GM10248 (cell line): Measurements from ENCODE around the gene SP7.
"Not testable (repeated sequence)": the region's sequence is repeated elsewhere in the genome, so short reads cannot be mapped to it uniquely, and the experiment has no call there.

ENCODE experiments used
- CTCF ChIA-PET: fragments of 300-600 bp; sonication (Branson Sonifier 250); formaldehyde crosslinking; extraction: SDS; loops from one replicate; lab custom pipeline; 2021; ENCODE audit warnings: antibody characterized with exemption; lab: Yijun Ruan, JAX
- POLR2A ChIA-PET: fragments of 350-650 bp; sonication (Branson Sonifier 250); formaldehyde crosslinking; extraction: SDS; loops from one replicate; lab custom pipeline; 2020; ENCODE audit warnings: antibody characterized with exemption; lab: Yijun Ruan, JAX
- DNase-seq: peaks from one replicate; pipeline ENCODE4 v3.0.0; 2012; ENCODE audit errors: extremely low spot score
- CTCF ChIP-seq: IDR thresholded peaks from 2 replicates; pipeline ENCODE4 v1.5.1; 2012; ENCODE audit warnings: mild to moderate bottlenecking, low read depth; ENCODE audit errors: extremely low read depth, missing control alignments, control extremely low read depth

SP7 gene

GRCh38 chr12:53379389-53380103 is 43.4 kb upstream of the SP7 start:
- peak; percentile 88 for DNase-seq
- ChIA-PET CTCF (interaction anchor here (0.9 to 5.4 kb wide), 10 partner anchors 11 to 164 kb away, joined by 3 to 30 read pairs (median 5); partner anchors contain the start of gene AAAS), POLR2A (interaction anchor here (0.5 to 1.1 kb wide), 10 partner anchors 9 to 979 kb away, joined by 3 to 7 read pairs (median 4); partner anchors contain the start of genes AAAS, CISTR and TARBP2)
- TF ChIP-seq CTCF = no peak

- ChIA-PET POLR2A (interaction anchor here (0.5 to 1.1 kb wide), 7 partner anchors 10 to 287 kb away, joined by 3 to 7 read pairs (median 4); partner anchors contain the start of genes AAAS and TARBP2), CTCF (interaction anchor here (1.0 to 5.4 kb wide), 8 partner anchors 26 to 165 kb away, joined by 3 to 30 read pairs (median 10); partner anchors contain the start of gene AAAS)
- DNase-seq = no peak
- TF ChIP-seq CTCF = no peak
These were observed 42.7 kb upstream of the SP7 start for GRCh38 chr12:53378724-53379388.

- TF ChIP-seq CTCF = no peak
- CTCF ChIA-PET = interaction anchor here (2.5 to 5.4 kb wide), 4 partner anchors 26 to 57 kb away, joined by 15 to 30 read pairs (median 22); partner anchors contain the start of gene AAAS
- POLR2A ChIA-PET = interaction anchor here (0.5 kb wide), 1 partner anchor 288 kb away, joined by 3 read pairs; no protein-coding TSS in a partner anchor
- no peak for DNase-seq
These were observed 42.1 kb upstream of the SP7 start for GRCh38 chr12:53378222-53378621.

- no peak for TF ChIP-seq CTCF
- DNase-seq = no peak
- ChIA-PET CTCF (interaction anchor here (3.1 to 5.4 kb wide), 3 partner anchors 24 to 44 kb away, joined by 15 to 30 read pairs (median 27); no protein-coding TSS in a partner anchor), POLR2A (no interaction called here)
These were observed 40.6 kb upstream of the SP7 start for GRCh38 chr12:53376747-53377146.

GRCh38 chr12:53374277-53374676 is 38.1 kb upstream of the SP7 start:
- DNase-seq, POLR2A ChIA-PET: not testable (repeated sequence)
- CTCF ChIA-PET = interaction anchor here (1.3 to 2.1 kb wide), 4 partner anchors 8 to 47 kb away, joined by 3 to 6 read pairs (median 4); no protein-coding TSS in a partner anchor

- CTCF ChIA-PET = interaction anchor here (1.3 to 2.1 kb wide), 4 partner anchors 8 to 48 kb away, joined by 3 to 6 read pairs (median 4); no protein-coding TSS in a partner anchor
- DNase-seq, POLR2A ChIA-PET: not testable (repeated sequence)
These were observed 37.5 kb upstream of the SP7 start for GRCh38 chr12:53373554-53374133.

- CTCF ChIA-PET = interaction anchor here (1.0 to 2.2 kb wide), 4 partner anchors 10 to 58 kb away, joined by 3 to 15 read pairs (median 4); partner anchors contain the start of gene AMHR2
- DNase-seq = no peak
- TF ChIP-seq CTCF = no peak
- POLR2A ChIA-PET = no interaction called here
These were observed 29.2 kb upstream of the SP7 start for GRCh38 chr12:53365245-53365904.

GRCh38 chr12:53361638-53362037 is 25.5 kb upstream of the SP7 start:
- POLR2A ChIA-PET, DNase-seq: not testable (repeated sequence)
- CTCF ChIA-PET = interaction anchor here (1.2 to 3.8 kb wide), 8 partner anchors 9 to 202 kb away, joined by 3 to 32 read pairs (median 4); partner anchors contain the start of gene AAAS
